GM19193 (cell line): ENCODE measurements around the gene FLT1.

Experiments used
- POLR2A ChIP-seq: IDR thresholded peaks from 4 replicates; pipeline ENCODE4 v1.6.1; 2011; ENCODE audit not compliant: insufficient read depth, insufficient read length; ENCODE audit errors: extremely low read depth

The FLT1 gene

GRCh38 chr13:28387740-28388501 is 107.0 kb downstream of the FLT1 start:
- no peak for TF ChIP-seq POLR2A

DNA sequence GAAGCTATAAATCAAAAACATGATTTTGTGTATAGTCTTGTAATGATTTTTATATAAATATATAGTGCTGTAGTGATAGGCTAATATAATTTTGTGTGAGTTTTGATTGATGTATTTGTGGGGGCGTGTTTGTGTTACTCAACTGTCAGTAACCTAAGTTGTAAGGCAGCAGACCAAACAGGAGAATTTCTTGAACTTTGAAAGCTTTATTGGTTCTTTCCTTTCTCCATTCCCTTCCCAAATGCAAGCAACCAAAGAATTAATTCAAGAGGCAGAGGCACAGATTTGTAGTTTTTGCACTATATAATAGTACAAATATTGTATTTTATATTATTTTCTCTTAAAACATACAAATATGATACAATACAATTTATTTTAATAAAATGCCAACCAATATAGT is 109.6 kb downstream of the FLT1 start:
- no peak for TF ChIP-seq POLR2A

- no peak for TF ChIP-seq POLR2A
Measured at GRCh38 chr13:28384789-28385188, 110.1 kb downstream of the FLT1 start.

GRCh38 chr13:28380319-28380718 is 114.6 kb downstream of the FLT1 start:
- TF ChIP-seq POLR2A, result no peak

DNA sequence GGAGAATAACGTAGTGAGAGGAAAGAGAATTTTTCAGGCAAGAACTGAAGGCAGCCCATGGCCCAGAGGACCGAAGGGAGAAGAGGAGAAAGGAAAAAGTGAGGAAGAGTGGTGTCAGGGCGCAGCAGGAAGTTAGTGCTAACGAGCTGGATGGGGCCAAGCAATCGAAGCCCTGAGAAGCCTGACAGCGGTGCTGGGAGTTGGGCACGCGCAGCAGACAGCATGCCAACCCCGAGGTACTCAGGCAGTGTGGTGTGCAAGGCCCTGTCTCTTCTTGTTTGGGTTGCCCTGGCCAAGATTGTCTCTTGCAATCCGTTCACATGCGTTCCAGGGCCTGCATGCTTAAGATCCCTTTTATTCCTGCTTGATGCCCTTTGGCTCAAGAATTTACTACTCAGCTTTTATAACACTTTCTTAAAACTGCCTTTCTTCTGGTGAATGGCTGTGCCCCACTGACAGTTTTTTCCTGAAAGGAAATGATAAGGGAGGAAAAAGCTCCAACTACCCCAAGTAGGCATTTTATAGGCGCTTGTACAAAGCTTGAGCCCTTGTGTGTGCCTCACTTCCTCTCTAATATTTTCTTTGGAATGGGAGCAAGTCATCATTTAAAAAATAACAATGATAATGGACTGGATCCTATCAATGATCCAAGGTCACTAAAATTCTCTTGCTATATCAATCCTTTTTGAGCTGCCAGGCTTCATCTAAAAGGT is 115.4 kb downstream of the FLT1 start:
- TF ChIP-seq POLR2A, result no peak

DNA sequence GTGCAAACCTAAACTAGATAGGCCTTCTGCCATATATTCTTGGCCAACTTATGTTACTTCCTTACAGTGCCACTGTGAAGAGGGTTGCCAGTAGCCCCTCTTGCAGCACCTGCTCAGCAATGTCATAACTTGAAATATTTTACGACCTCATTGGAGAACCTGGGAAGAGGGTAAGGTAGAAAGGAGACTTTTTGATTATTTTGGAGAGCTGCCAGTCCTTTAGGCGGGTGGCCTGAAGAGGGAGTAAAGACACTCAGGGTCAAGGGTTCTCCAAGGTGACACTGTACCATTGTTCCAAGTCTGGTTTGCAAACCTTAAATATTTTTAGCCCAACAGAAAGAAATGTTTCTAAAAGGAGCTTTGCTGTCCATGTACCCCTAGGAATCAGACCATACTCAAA is 118.3 kb downstream of the FLT1 start:
- TF ChIP-seq POLR2A, result no peak

DNA sequence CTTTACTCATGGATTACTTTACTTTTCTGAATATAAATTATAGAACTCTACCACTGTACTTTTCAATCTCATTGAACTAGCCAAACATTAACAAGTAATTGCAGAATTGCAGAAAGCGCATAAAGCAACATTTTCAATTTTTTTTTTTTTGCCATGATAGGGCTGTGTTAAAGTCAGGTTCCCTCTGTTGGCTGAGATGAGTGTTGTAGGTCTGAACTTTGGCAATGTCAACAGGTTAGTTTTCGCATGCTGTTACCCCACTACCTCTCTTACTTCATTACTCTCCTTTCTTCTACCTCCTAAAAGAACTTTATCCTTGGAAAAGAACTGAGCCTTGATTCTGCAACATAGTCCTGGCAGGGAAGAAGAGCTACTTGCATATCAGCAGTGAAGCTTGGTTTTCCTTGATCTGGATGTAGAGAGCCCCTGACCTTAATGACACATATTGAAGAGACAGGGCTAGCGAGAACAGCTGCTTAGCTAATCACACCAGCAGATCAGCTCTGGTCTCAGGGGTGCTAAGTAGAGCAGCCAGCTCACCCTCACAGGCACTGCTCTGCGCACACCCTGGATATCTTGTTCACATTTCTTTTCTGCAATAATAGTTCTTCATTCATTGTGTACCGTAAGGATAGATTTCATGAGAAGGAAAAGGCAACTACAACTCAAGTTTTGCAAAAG is 119.5 kb downstream of the FLT1 start:
- TF ChIP-seq POLR2A, result no peak

DNA sequence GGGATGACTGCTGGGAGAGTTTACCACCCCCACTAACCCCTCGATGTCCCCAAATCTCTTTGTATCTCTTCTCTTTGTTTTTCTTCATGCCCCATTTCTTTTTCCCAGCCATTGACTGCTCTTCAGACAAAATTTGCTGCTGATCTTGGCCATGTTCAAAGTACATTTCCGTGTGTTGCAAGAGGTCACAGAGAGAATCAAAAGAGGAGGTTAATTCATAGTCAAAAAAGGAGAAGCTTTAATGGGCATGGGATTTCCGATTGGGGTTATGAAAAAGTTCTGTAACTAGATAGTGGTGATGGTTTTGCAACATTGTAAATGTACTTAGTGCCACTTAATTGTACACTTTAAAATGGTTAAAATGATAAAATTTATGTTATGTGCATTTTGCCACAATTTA is 121.1 kb downstream of the FLT1 start:
- no peak for TF ChIP-seq POLR2A

GRCh38 chr13:28370448-28370847 is 124.5 kb downstream of the FLT1 start:
- no peak for TF ChIP-seq POLR2A

- TF ChIP-seq POLR2A, result no peak
Measured at GRCh38 chr13:28358708-28359107, 136.2 kb downstream of the FLT1 start.

- no peak for TF ChIP-seq POLR2A
Measured at GRCh38 chr13:28357911-28358433, 137.0 kb downstream of the FLT1 start.

- no peak for TF ChIP-seq POLR2A
Measured at GRCh38 chr13:28357247-28357825, 137.6 kb downstream of the FLT1 start.

DNA sequence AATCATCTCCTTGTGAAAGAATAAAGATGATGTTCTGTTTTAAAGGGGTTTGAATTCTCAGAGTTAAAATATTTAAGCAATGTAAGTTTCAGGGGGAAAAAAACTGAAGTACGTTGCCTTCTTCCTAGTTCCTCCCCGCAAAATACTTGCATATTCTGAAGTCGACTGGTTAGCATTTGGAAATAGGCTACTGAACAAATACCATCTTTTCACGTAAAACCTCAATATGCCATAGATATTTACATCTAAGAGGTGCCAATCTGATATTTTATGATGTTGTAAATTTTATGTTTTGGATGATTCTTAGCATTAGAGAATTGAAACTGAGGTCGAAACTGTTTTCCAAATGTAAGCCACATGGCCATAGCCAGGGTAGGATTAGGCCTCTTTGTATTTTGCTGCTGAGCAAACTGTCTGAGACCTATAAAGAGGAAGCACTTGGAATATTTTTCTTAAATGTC is 138.3 kb downstream of the FLT1 start:
- no peak for TF ChIP-seq POLR2A

GRCh38 chr13:28355822-28356371 is 139.0 kb downstream of the FLT1 start:
- no peak for TF ChIP-seq POLR2A
